Neuronal stem cell (in vitro differentiated cells): ENCODE measurements around the gene C1orf21.

ENCODE experiments used
- DNase-seq: peaks from one replicate; pipeline ENCODE4 v3.0.0-alpha.2; 2013; ENCODE audit warnings: low spot score
- H2AFZ ChIP-seq: one replicate; pipeline ENCODE4 v1.6.1; 2013; ENCODE audit warnings: mild to moderate bottlenecking, low read length, inconsistent platforms
- H2AK5ac ChIP-seq: 2 replicates; pipeline ENCODE4 v1.6.1; 2013; ENCODE audit warnings: low read depth, mild to moderate bottlenecking, inconsistent platforms, low read length, moderate library complexity, mixed read lengths
- H2BK120ac ChIP-seq: 2 replicates; pipeline ENCODE4 v1.6.1; 2013; ENCODE audit warnings: low read depth, mild to moderate bottlenecking, inconsistent platforms, low read length, moderate library complexity, mixed read lengths
- H2BK12ac ChIP-seq: one replicate; pipeline ENCODE4 v1.6.1; 2013; ENCODE audit warnings: low read length, inconsistent platforms
- H2BK15ac ChIP-seq: 2 replicates; pipeline ENCODE4 v1.6.1; 2013; ENCODE audit warnings: mild to moderate bottlenecking, low read length, inconsistent platforms, mixed read lengths
- H2BK5ac ChIP-seq: one replicate; pipeline ENCODE4 v1.6.1; 2013; ENCODE audit warnings: inconsistent platforms, mild to moderate bottlenecking, low read length, moderate library complexity
- H3K14ac ChIP-seq: one replicate; pipeline ENCODE4 v1.6.1; 2013; ENCODE audit warnings: low read length, inconsistent platforms
- H3K18ac ChIP-seq: 2 replicates; pipeline ENCODE4 v1.6.1; 2013; ENCODE audit warnings: low read length, inconsistent platforms
- H3K23ac ChIP-seq: 2 replicates; pipeline ENCODE4 v1.6.1; 2013; ENCODE audit warnings: low read depth, mild to moderate bottlenecking, mixed read lengths, low read length, inconsistent platforms; ENCODE audit not compliant: poor library complexity
- H3K27ac ChIP-seq: replicated peaks from 3 replicates; pipeline ENCODE4 v1.5.1; 2013; ENCODE audit warnings: low read length, inconsistent platforms
- H3K27me3 ChIP-seq, 3 experiments: 2 replicates each; pipeline ENCODE4 v1.6.1; 2013; ENCODE audit warnings: low read length in 3 of 3, mild to moderate bottlenecking in 2 of 3, inconsistent platforms in 1 of 3, low read depth in 1 of 3, mixed read lengths in 1 of 3, moderate library complexity in 1 of 3; ENCODE audit not compliant: control insufficient read depth in 3 of 3, insufficient read depth in 3 of 3
- H3K36me3 ChIP-seq, 2 donors: replicated peaks in 1 of 2; 2 replicates each; pipeline ENCODE4 v1.6.1; 2013; ENCODE audit warnings: low read length in 2 of 2; ENCODE audit not compliant: control insufficient read depth in 2 of 2, insufficient read depth in 2 of 2
- H3K4ac ChIP-seq: 2 replicates; pipeline ENCODE4 v1.6.1; 2013; ENCODE audit warnings: inconsistent platforms, mild to moderate bottlenecking, low read length, moderate library complexity
- H3K4me1 ChIP-seq, 2 donors: 1 replicate in 1 of 2; 2 replicates in 1 of 2; pipeline ENCODE4 v1.6.1; 2013; ENCODE audit warnings: low read length in 2 of 2, low read depth in 1 of 2; ENCODE audit not compliant: control insufficient read depth in 2 of 2, insufficient read depth in 1 of 2
- H3K4me2 ChIP-seq: one replicate; pipeline ENCODE4 v1.6.1; 2013; ENCODE audit warnings: mild to moderate bottlenecking, low read length, inconsistent platforms; ENCODE audit not compliant: insufficient read depth, poor library complexity, severe bottlenecking
- H3K4me3 ChIP-seq, 2 donors: 2 replicates each; pipeline ENCODE4 v1.5.1; 2013; ENCODE audit warnings: low read length in 2 of 2, mild to moderate bottlenecking in 2 of 2, inconsistent platforms in 1 of 2, moderate library complexity in 1 of 2
- H3K79me1 ChIP-seq: one replicate; pipeline ENCODE4 v1.6.1; 2013; ENCODE audit warnings: low read depth, mild to moderate bottlenecking, inconsistent platforms, low read length, moderate library complexity
- H3K9ac ChIP-seq: one replicate; pipeline ENCODE4 v1.6.1; 2013; ENCODE audit warnings: mild to moderate bottlenecking, low read depth, low read length, inconsistent platforms; ENCODE audit not compliant: poor library complexity
- H3K9me3 ChIP-seq, 2 donors: replicated peaks in 1 of 2; 2 replicates each; pipeline versions ENCODE3 to v1.6.1; 2013; ENCODE audit warnings: low read length in 2 of 2, mild to moderate bottlenecking in 2 of 2, inconsistent platforms in 1 of 2, low read depth in 1 of 2, mixed read lengths in 1 of 2, moderate library complexity in 1 of 2; ENCODE audit not compliant: control insufficient read depth in 2 of 2, insufficient read depth in 1 of 2
- H4K8ac ChIP-seq: one replicate; pipeline ENCODE4 v1.6.1; 2013; ENCODE audit warnings: low read depth, mild to moderate bottlenecking, inconsistent platforms, low read length, moderate library complexity
- H4K91ac ChIP-seq: one replicate; pipeline ENCODE4 v1.6.1; 2013; ENCODE audit warnings: low read length, low read depth, mild to moderate bottlenecking, inconsistent platforms; ENCODE audit not compliant: poor library complexity
- WGBS, 2 donors: extraction: QIAGEN DNeasy Blood & Tissue Kit; methylation state at CpG; one replicate each; pipeline ENCODE4 v1.1.7; 2013; ENCODE audit warnings: missing lambda C conversion rate in 2 of 2, mixed read lengths in 1 of 2; ENCODE audit not compliant: insufficient read length in 2 of 2, insufficient replicate concordance in 1 of 2; ENCODE audit errors: extremely low coverage in 2 of 2; 5-methylcytosine and 5-hydroxymethylcytosine counted together

Gene C1orf21

GRCh38 chr1:184487531-184488193 is 100.8 kb downstream of the C1orf21 start:
- Histone ChIP-seq H3K4me3 (no peak overlapping the region), H3K23ac (no peak overlapping the region), H2AK5ac (no peak overlapping the region), H3K4ac (no peak overlapping the region), H2BK12ac (no peak overlapping the region), H3K36me3 (peaks cover 0 to 2% of the 10 kb centered on the region in 2 donors), H3K27ac (no peak overlapping the region), H2BK120ac (no peak overlapping the region), H3K4me1 (peaks cover 0 to 8% of the 10 kb centered on the region in 2 donors), H3K79me1 (no peaks in the 10 kb centered on the region), H3K9ac (no peak overlapping the region), H2BK15ac (no peak overlapping the region), H2BK5ac (no peak overlapping the region), H3K27me3 (no peaks in the 10 kb centered on the region), H2AFZ (no peak overlapping the region), H3K14ac (no peak overlapping the region), H4K8ac (no peak overlapping the region), H3K4me2 (no peak overlapping the region), H4K91ac (no peak overlapping the region), H3K18ac (no peak overlapping the region), H3K9me3 (no peaks in the 10 kb centered on the region)
- DNase-seq: no peak
- no CpG with 5 or more reads among the region's 5 CpGs for WGBS, 2 donors

- DNase-seq: no peak
- H4K8ac ChIP-seq: no peak overlapping the region
- H2AK5ac ChIP-seq: no peak overlapping the region
- no CpG with 5 or more reads among the region's 3 CpGs for WGBS, 2 donors
- no peak overlapping the region for H3K4me2 ChIP-seq
- H3K4me3 ChIP-seq: no peak overlapping the region
- H3K14ac ChIP-seq: no peak overlapping the region
- no peak overlapping the region for H2BK15ac ChIP-seq
- H3K23ac ChIP-seq: no peak overlapping the region
- no peaks in the 10 kb centered on the region for H3K36me3 ChIP-seq
- H3K4me1 ChIP-seq: peaks cover 11 to 14% of the 10 kb centered on the region in 2 donors
- H2BK120ac ChIP-seq: no peak overlapping the region
- H2BK12ac ChIP-seq: no peak overlapping the region
- H4K91ac ChIP-seq: no peak overlapping the region
- no peak overlapping the region for H2AFZ ChIP-seq
- H2BK5ac ChIP-seq: no peak overlapping the region
- H3K9me3 ChIP-seq: no peaks in the 10 kb centered on the region
- no peak overlapping the region for H3K27ac ChIP-seq
- H3K9ac ChIP-seq: no peak overlapping the region
- H3K27me3 ChIP-seq: no peaks in the 10 kb centered on the region
- H3K18ac ChIP-seq: no peak overlapping the region
- H3K79me1 ChIP-seq: peaks cover 2% of the 10 kb centered on the region
- no peak overlapping the region for H3K4ac ChIP-seq
These were observed 103.1 kb downstream of the C1orf21 start for GRCh38 chr1:184489908-184490307.

GRCh38 chr1:184492536-184492935 is 105.7 kb downstream of the C1orf21 start:
- no peak for DNase-seq

GRCh38 chr1:184493987-184494388 is 107.2 kb downstream of the C1orf21 start:
- Histone ChIP-seq H2BK120ac (no peak overlapping the region), H3K14ac (no peak overlapping the region), H3K27ac (no peak overlapping the region), H2AFZ (no peak overlapping the region), H3K4me2 (no peak overlapping the region), H3K4ac (no peak overlapping the region), H3K9ac (no peak overlapping the region), H2BK12ac (no peak overlapping the region), H3K27me3 (no peaks in the 10 kb centered on the region), H3K79me1 (peaks cover 2% of the 10 kb centered on the region), H3K4me3 (no peak overlapping the region), H3K9me3 (no peaks in the 10 kb centered on the region), H2AK5ac (no peak overlapping the region), H3K36me3 (peaks cover 0 to 2% of the 10 kb centered on the region in 2 donors), H3K18ac (no peak overlapping the region), H2BK15ac (no peak overlapping the region), H4K91ac (no peak overlapping the region), H3K4me1 (peaks cover 24 to 35% of the 10 kb centered on the region in 2 donors), H3K23ac (no peak overlapping the region), H4K8ac (no peak overlapping the region), H2BK5ac (no peak overlapping the region)
- no CpG with 5 or more reads among the region's 1 CpG for WGBS, 2 donors
- DNase-seq: no peak

More at GRCh38 chr1:184492536-184492935, 105.7 kb downstream of the C1orf21 start:
- peaks cover 19 to 22% of the 10 kb centered on the region in 2 donors for H3K4me1 ChIP-seq
- no peak overlapping the region for H3K9ac ChIP-seq
- H3K14ac ChIP-seq: no peak overlapping the region
- H3K9me3 ChIP-seq: no peaks in the 10 kb centered on the region
- no peak overlapping the region for H2BK12ac ChIP-seq
- no peak overlapping the region for H3K18ac ChIP-seq
- no peak overlapping the region for H3K27ac ChIP-seq
- no peak overlapping the region for H2BK15ac ChIP-seq
- H3K23ac ChIP-seq: no peak overlapping the region
- H3K36me3 ChIP-seq: peaks cover 0 to 2% of the 10 kb centered on the region in 2 donors
- no peak overlapping the region for H3K4me3 ChIP-seq
- no peak overlapping the region for H3K4ac ChIP-seq
- H4K8ac ChIP-seq: no peak overlapping the region
- H2BK5ac ChIP-seq: no peak overlapping the region
- H4K91ac ChIP-seq: no peak overlapping the region
- no peak overlapping the region for H2AFZ ChIP-seq
- H3K79me1 ChIP-seq: peaks cover 2% of the 10 kb centered on the region
- H2BK120ac ChIP-seq: no peak overlapping the region
- no peak overlapping the region for H2AK5ac ChIP-seq
- H3K27me3 ChIP-seq: no peaks in the 10 kb centered on the region
- H3K4me2 ChIP-seq: no peak overlapping the region
